GM13977 (cell line): Measurements from ENCODE around the gene XRCC4.

Source experiments
- DNase-seq: peaks from one replicate; pipeline ENCODE4 v3.0.0; 2012; ENCODE audit warnings: low spot score
- CTCF ChIP-seq: IDR thresholded peaks from 2 replicates; pipeline ENCODE4 v1.5.1; 2012; ENCODE audit warnings: mild to moderate bottlenecking, control low read depth; ENCODE audit not compliant: insufficient read depth; ENCODE audit errors: extremely low read depth, missing control alignments
- in situ Hi-C: fragments of 300-500 bp; cut with MboI; formaldehyde crosslinking; loops from one replicate; pipeline ENCODE4 v1.12.0; 2022; ENCODE audit warnings: low sequenced_read_pairs, low pct_unique_long_range_greater_than_20kb, mixed read lengths, inconsistent platforms; ENCODE audit not compliant: unreplicated experiment

XRCC4 gene

GRCh38 chr5:83090169-83090568 is 12.8 kb downstream of the XRCC4 start:
- no peak for TF ChIP-seq CTCF
- in situ Hi-C loops, result no loop called here
- DNase-seq, result no peak

- TF ChIP-seq CTCF, result no peak
- DNase-seq, result no peak
- in situ Hi-C loops, result no loop called here
Observed at GRCh38 chr5:83092619-83093018, 15.3 kb downstream of the XRCC4 start.

- TF ChIP-seq CTCF, result no peak
- in situ Hi-C loops, result no loop called here
- no peak for DNase-seq
Observed at GRCh38 chr5:83093692-83094091, 16.3 kb downstream of the XRCC4 start.

- no peak for DNase-seq
- in situ Hi-C loops, result no loop called here
- TF ChIP-seq CTCF, result no peak
Observed at GRCh38 chr5:83095163-83095956, 18.0 kb downstream of the XRCC4 start.

GRCh38 chr5:83095957-83096539 is 18.7 kb downstream of the XRCC4 start:
- no peak for DNase-seq
- in situ Hi-C loops, result no loop called here

More at GRCh38 chr5:83095957-83096539, 18.7 kb downstream of the XRCC4 start:
- TF ChIP-seq CTCF, result no peak
